Astrocyte of the spinal cord (primary cell): ENCODE measurements around the gene HAUS3.

Source experiments
- DNase-seq: peaks from one replicate; pipeline ENCODE4 v3.0.0; 2011; ENCODE audit warnings: low read depth, low spot score
- H3K4me3 ChIP-seq: 2 replicates; pipeline ENCODE4 v1.5.1; 2011; ENCODE audit warnings: low read depth, mild to moderate bottlenecking, low read length, moderate library complexity
- CTCF ChIP-seq: IDR thresholded peaks from 2 replicates; pipeline ENCODE4 v1.5.1; 2012; ENCODE audit warnings: low read depth, mild to moderate bottlenecking, low read length, inconsistent platforms
- in situ Hi-C: cut with HindIII; loops from 2 replicates; pipeline ENCODE4 v1.10.0; 2017; ENCODE audit warnings: low sequenced_read_pairs

The HAUS3 gene

GRCh38 chr4:2262145-2262943 lies 20.4 kb upstream of the HAUS3 start:
- H3K4me3 ChIP-seq: peak overlapping the region; percentile 54
- TF ChIP-seq CTCF: no peak
- peak; percentile 100 for DNase-seq
- in situ Hi-C loops: no loop called here

GRCh38 chr4:2261853-2262144 lies 19.9 kb upstream of the HAUS3 start, which contains the start of gene MXD4:
TSS of gene MXD4 (minus strand) at chr4:2262109. CDS start at chr4:2261980, 129 bp downstream.
- no peak for TF ChIP-seq CTCF
- DNase-seq: no peak

DNA sequence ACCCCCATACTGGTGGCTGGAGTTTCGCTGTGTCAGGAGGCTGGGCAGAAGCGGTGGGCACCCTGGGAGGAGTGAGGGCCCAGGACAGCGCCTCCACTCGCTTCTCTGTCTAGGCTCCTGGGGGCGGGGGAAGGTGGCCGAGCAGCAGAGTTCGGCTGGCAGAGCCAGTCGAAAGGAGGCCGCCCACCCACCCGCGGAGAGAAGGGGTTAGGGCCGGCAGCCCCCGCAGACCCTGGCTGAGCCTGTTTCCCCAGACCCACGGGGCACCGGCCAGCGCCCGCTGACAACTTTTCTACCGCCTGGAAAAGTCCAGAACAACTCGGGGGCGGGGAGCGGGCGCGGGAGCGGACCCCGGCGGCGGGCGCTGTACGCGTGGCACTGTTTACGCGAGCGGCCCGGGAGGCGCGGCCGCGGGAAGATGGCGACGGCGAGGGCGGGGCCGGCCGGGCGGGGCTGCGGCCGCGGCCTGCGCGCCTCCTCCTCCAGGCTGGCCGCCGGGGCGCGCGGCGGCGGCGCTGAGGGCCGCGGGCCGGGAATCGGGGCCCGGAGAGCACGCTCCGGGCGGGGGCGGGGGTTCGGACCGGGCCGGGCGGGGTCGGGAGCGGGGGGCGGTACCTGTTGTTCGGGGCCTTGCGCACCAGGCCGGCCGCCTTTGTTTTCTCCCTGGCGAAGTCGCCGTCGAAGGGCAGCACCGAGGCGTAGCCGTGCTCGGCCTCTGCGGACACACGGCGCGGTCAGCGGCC lies 19.4 kb upstream of the HAUS3 start:
- peak overlapping the region; percentile 68 for H3K4me3 ChIP-seq
- no peak for DNase-seq
- in situ Hi-C loops: no loop called here
- no peak for TF ChIP-seq CTCF

More at GRCh38 chr4:2261853-2262144, 19.9 kb upstream of the HAUS3 start, which contains the start of gene MXD4:
- in situ Hi-C loops: no loop called here
- H3K4me3 ChIP-seq: peak within 1 kb of the TSS; percentile 68

DNA sequence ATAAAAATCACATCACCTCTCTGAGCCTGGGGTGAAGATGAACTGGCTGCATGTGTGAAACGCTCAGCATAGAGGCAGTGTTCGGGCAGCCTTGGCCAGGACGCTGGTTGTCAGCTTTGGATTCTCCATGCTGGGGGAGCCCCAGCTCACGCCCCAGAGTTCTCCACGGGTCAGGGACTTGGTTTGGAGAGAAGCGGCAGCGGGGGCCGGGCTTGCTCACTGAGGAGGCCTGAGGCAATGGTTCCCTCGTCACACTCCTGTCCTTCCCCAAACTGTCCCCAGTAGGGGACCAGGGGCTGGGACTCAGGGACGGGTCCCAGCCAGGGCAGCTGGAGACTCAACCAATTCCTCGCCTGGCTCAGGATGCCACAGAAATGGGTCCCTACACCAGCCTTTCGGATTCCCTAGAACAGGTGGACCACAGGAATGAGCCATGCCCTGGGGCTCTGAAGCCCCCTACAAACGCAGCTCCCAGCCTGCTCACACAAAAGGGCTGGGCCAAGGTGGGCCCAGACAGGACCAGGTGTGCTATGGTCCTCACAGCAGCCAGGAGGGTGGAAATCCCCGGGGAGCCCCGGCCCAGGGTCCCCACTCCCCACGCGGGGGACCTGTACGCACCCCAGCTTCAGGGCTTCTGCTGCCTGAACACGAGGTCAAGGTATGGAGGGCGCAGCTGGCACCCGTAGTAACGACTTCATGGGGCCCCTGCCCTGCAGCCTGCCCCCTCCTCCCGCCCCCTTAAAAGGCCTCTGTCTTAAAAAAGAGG lies 18.6 kb upstream of the HAUS3 start:
- no peak for DNase-seq
- TF ChIP-seq CTCF: no peak
- peak overlapping the region; percentile 68 for H3K4me3 ChIP-seq
- in situ Hi-C loops: no loop called here

DNA sequence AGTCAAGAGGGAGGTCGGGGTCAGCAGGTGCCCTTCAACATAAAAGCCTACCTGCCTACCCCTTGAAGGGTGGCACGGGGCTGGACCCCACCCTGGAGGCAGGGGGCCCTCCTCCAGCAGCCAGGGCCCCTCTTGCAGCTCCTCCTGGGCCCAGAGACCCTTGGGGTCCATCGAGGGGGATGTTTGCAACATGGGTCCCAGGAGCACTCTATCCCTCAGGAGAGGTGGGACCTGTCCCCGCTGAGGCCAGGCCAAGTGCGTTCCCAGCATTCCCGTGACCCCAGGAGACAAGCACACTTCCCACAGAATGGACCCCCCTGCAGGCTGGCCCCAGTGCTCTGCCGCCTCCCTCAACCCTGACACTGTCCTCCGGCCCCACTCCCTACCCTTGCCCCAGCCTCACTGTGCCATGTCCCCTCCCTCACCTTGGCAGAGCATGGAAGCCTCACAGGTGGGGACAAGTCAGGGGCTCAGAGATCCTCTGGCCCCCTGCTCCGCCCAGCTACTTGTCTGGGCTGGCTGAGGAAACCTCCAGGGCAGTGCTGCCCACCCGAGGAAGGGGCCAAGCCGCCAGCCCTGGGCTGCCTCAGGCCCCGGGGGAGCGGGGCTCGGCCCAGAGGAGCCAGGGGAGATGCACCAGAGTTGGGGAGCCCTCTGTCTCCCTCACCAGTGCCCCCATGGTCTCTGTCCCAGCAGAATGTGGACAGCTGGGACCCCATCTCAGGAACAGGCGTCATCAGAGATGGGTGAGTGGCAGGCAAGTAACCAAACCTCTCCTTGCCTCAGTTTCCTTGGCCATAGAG lies 17.8 kb upstream of the HAUS3 start:
- TF ChIP-seq CTCF: no peak
- DNase-seq: no peak
- peak overlapping the region; percentile 68 for H3K4me3 ChIP-seq
- in situ Hi-C loops: no loop called here
